HG03342 (cell line): ENCODE data around the gene CFAP221.
"Not testable (repeated sequence)": the region's sequence is repeated elsewhere in the genome, so short reads cannot be mapped to it uniquely, and the experiment has no call there.

Experiments
- ATAC-seq: cut with Tn5 transposase; IDR thresholded peaks from one replicate; pipeline ENCODE4 v1.9.1; 2021; ENCODE audit warnings: mild to moderate bottlenecking, moderate library complexity; ENCODE audit not compliant: unreplicated experiment

CFAP221 gene

DNA sequence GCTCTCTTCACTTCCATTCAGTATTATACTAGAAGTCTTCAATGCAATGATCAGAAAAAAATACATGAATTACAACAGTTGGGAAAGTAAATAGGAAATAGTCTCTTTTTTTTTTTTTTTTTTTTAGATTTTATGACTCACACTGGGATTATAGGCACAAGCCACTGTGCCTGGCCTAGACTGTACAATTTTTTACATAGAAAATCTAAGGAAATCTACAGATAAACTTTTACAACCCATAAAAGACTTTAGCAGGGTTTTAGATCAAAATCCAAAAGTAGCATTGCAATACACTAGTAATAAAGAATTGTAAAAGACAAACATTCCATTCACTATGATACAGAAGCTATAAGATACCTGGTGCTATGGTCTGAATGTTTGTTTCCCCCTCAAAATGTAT lies 39.0 kb downstream of the CFAP221 start:
- no peak for ATAC-seq

DNA sequence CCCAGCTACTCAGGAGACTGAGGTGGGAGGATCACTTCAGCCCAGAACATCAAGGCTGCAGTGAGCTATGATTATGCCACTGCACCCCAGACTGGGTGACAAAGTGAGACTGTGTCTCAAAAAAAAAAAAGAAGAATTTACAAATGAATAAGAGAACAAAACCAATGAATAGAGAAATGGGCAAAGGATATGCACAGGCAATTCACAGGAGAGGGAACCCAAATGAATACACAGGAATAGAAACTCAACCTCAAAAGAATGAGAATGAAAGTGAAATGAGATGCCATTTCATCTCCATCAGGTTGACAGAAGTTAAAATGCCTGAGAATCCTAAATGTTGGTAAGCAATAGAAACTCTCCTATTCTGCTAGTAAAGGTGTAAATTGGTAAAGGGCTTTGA lies 40.2 kb downstream of the CFAP221 start:
- ATAC-seq: no peak

- no peak for ATAC-seq
Measured at GRCh38 chr2:119586085-119586484, 41.8 kb downstream of the CFAP221 start.

- ATAC-seq: no peak
Measured at GRCh38 chr2:119590873-119591272, 46.6 kb downstream of the CFAP221 start.

- ATAC-seq: no peak
Measured at GRCh38 chr2:119591523-119591922, 47.3 kb downstream of the CFAP221 start.

DNA sequence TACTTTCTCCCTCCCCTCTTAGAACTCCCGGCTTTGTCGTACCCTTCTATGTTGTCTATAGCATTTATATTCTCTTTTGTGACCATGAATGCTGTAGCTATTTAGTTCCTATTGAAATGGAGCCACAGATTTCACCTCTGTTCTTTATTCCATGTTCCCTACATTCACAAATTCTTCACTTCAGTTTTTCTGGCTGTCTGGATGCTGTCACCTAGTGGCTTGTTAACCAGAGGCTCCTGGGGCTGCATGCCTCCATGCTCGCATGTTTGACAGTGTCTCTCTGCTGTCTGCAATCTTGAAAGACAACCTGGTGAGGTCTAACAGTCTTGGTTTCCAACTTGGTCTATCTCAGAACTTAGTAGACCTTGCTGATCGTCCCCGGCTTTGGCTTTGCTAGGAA lies 48.2 kb downstream of the CFAP221 start:
- no peak for ATAC-seq

DNA sequence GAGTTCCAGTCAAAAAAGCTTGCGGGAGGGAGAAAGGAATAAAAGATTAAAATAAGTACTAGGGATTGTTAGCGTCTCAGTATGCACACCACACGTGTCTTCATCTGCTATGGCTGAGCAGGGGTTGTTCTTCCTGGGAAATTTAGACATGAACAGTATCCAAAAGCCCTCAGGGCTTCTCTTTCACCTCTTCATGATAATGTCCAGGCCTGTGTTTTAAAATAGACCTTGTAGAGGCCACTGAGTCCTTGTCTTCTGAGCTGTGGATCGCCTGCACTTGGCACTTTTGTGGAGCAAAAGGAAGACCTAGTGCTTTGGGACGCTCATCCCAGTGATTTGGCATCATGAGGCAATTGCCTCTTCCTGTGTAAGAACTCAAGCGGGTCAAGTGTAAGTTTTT lies 52.4 kb downstream of the CFAP221 start:
- ATAC-seq: no peak

GRCh38 chr2:119598596-119599263 lies 54.5 kb downstream of the CFAP221 start:
- ATAC-seq: no peak

DNA sequence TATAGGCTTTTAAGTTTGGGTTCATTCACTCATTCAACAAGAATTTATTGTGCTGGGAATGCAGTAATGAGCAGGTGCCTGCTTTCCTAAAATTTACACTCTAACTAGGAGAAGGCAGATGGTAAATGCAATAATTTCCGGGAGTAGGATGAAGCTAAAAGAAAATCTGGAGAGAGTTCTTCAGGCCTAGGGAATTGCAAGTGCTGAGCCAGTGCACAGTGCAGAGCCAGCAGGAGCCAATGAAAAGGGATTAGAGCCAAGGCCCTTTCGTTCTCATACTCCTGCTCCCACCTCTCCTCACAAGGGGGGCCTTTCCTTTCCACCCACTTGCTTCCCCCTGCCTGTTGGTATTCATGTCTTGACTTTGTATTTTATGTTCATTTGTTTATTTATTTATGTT lies 55.1 kb downstream of the CFAP221 start:
- ATAC-seq: no peak

- no peak for ATAC-seq
Measured at GRCh38 chr2:119605096-119605495, 60.8 kb downstream of the CFAP221 start.

DNA sequence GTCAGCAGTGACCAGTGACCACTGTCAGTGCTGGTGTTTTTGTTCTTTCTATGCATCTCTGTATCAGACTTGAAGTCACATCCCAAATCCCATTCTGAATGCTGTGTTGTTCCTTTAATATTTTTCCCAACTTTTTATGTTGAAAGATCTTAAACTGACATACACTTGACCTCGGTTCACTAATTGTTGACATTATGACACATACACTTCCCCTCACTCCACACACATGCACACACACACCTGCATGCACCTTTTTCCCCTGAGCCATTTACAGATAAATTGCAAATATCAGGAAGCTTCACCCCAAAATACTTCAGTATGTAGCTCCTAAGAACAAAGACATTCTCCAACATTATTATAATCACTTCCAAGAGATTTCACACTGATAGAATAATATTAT lies 62.4 kb downstream of the CFAP221 start:
- no peak for ATAC-seq

DNA sequence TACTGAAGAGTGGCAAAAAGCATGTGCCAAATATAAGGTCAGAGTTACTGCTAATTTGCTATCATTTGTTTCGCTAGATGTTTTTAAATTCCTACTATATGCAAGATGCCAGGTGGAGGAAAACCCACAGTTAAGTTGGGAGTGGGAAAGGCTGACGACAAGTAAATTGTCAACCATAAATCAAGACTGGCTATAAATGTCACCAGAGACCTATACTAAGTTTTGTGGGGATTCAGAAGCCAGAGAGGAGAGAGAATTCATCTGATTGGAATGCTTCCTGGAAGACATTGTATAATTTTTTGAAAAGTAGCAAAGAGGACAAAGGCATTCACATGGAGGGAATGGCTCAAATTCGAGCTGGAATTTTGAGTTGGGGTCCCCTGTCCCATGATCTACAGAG lies 64.3 kb downstream of the CFAP221 start:
- no peak for ATAC-seq

DNA sequence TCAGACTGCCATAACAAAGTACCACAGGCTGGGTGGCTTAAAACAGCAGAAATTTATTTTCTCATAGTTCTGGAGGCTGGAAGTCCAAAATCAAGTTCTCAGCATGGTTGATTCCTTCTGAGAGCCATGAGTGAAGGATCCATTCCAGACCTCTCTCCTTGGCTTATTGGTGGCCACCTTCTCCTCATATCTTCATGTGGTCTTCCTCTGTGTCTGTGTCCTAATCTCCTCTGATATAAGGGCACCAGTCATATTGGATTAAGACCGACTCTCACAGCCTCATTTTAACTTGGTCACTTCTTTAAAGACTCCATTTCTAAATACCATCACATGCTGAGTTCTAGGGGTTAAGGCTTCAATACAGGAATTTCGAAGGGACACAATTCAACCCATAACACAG lies 65.1 kb downstream of the CFAP221 start:
- no peak for ATAC-seq

- not testable (repeated sequence) for ATAC-seq
Measured at GRCh38 chr2:119614140-119614539, 69.9 kb downstream of the CFAP221 start.

DNA sequence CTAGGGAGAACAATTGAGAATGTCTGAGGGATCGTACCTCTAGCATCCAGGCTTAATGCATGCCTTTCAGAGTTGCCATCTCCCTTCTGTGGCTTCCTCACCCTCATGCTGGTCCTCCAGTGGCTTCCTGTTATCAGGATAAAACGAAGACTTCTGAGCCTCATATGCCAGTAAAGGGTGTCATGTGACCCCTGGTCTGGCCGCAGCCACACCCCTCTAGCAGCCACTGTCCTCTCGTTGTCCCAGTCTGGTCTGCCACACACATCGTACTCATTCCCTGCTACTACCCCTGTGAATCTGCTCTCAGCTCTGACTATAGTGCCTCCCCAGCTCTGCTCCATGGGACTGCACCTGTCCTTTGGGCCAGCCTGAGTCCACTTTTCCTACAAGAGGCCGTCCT lies 72.2 kb downstream of the CFAP221 start:
- no peak for ATAC-seq

- no peak for ATAC-seq
Measured at GRCh38 chr2:119617455-119617854, 73.2 kb downstream of the CFAP221 start.

GRCh38 chr2:119618725-119619124 lies 74.5 kb downstream of the CFAP221 start:
- ATAC-seq: not testable (repeated sequence)

- no peak for ATAC-seq
Measured at GRCh38 chr2:119625226-119625625, 81.0 kb downstream of the CFAP221 start.

DNA sequence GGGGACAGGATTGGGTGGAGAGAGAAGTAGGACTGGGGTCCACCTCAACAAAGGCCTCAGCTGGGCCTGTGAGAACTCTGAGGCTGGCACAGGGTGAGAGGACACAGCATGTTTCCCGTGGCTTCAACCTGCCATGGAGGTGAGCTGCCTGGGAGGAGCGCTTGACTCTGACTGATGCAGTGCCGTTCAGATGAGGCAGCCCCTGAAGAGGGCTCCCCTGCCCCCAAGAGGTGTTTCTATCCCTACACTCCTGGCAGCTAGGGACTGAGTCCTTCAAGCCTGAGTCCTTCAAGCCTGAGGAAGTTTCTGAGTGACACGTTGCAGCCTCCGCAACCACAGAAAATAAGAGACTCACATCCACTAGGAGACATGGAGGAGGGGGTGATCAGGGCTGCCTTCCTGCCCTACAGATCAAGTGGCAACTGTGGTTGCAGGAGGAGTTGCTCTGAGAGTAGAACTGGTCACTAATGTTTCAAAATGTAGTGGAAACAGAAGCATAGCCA lies 85.1 kb downstream of the CFAP221 start:
- ATAC-seq: no peak

DNA sequence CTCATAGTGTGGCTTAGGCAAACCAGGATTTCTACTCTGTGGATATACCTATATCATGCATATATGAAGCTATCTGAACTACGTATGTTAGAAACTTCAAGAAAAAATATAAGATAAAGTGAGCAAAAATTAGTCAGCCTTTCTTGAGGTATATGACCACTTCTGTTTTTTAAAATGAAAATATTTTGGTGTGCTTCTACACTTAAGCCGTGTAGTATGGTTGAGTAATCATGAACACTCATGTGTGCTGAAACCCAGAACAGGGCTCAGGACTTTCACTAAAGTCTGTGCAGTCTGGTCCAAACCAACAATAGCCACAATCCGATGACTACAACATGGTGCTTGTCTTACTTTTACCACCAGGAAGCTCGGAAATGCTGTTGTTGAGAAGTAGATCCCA lies 85.9 kb downstream of the CFAP221 start:
- ATAC-seq: no peak

DNA sequence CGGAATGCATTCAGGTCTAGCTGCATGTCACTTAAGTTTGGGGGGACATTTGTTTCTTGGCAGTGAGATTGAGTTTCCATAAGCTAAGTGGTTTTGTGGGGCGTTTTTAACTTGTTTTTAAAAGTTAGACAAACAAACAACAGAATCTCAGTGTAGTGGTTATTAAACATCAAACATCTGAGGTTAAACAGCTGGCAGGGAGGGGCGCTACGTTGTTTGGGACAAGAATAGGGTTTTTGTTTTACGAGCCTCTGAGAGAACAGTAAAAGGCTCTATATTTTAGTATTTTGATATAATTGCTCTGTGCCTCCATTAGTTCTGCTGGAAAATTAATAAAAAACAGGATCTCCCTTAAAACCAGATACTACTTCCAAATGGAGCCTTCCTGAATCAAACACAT lies 93.1 kb downstream of the CFAP221 start:
- no peak for ATAC-seq

GRCh38 chr2:119638246-119638645 lies 94.0 kb downstream of the CFAP221 start:
- ATAC-seq: no peak
